ENCODE results near the gene NAA60.

GRCh38 chr16:3458852-3459361 lies 15.4 kb downstream of the NAA60 start:
- no peak for TF ChIP-seq L3MBTL2 (conservative IDR thresholded peaks at IDR 0.05)
- TF ChIP-seq BHLHE40 (IDR thresholded peaks at IDR 0.05; ENCODE audit: borderline replicate concordance): no peak

Data from HEK293T (cell line).